NCI-H2196 (cell line): Measurements from ENCODE around the gene ICAM5.

Experiments used
- DNase-seq: peaks from one replicate; lab custom pipeline; 2025; ENCODE audit not compliant: unreplicated experiment; lab: John Stamatoyannopoulos, UW

Gene ICAM5

DNA sequence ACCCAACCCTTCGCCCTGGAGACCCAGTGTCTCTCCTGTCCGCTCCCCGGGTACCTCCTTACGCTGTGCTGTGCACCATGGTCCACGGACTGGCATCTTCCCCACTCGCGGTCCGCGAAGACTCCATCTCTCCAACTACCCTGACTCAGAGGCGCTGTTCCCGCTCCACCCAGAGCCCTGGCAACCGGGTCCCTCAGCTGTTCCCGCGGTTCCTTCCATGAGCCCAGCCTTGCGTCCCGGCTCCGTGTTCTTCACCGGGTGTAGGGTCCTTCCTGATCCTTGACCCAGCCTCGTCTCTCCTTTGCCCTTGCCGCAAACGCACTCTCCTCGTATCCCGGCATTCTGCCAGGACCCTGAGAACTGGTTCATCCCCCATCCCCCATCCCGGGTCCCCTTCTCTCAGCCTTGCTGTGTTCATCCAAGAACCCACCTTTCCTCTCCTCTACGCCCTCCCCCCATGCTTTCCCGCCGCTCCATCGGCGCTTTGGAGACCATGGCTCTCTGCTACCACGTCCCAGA lies 664 bp downstream of the ICAM5 start:
- DNase-seq = no peak

DNA sequence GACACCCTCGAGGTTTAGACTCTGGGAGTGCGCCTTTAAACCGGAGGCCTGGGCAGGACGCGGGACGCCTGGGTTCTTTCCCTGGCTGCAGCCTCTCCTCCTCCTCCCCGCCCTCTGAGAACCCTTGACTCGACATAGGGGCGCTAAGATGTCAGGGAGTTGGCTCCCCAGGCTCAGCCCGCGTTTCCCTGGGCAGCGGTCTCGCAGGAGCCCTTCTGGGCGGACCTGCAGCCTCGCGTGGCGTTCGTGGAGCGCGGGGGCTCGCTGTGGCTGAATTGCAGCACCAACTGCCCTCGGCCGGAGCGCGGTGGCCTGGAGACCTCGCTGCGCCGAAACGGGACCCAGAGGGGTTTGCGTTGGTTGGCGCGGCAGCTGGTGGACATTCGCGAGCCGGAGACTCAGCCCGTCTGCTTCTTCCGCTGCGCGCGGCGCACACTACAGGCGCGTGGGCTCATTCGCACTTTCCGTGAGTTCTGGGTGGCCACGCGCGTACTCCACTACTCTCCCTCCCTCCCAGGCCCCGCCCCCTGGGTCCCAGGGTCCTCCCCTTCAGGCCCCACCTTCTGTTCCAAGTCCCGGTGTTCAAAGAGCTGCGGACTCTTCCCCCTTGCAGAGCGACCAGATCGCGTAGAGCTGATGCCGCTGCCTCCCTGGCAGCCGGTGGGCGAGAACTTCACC lies 1.3 kb downstream of the ICAM5 start:
- DNase-seq = peak; percentile 27

DNA sequence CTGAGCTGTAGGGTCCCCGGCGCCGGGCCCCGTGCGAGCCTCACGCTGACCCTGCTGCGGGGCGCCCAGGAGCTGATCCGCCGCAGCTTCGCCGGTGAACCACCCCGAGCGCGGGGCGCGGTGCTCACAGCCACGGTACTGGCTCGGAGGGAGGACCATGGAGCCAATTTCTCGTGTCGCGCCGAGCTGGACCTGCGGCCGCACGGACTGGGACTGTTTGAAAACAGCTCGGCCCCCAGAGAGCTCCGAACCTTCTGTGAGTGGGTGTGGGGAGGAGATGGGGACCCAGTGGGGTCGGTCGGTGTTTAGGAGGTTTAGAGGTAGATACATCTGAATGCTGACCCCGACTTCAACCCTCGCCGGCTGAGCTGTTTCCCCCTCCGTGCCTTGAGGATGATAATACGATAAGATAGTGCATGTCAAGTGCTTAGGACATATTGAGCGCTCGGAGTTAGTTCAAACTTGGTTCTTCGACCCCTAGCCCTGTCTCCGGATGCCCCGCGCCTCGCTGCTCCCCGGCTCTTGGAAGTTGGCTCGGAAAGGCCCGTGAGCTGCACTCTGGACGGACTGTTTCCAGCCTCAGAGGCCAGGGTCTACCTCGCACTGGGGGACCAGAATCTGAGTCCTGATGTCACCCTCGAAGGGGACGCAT lies 1.9 kb downstream of the ICAM5 start:
- DNase-seq = no peak

DNA sequence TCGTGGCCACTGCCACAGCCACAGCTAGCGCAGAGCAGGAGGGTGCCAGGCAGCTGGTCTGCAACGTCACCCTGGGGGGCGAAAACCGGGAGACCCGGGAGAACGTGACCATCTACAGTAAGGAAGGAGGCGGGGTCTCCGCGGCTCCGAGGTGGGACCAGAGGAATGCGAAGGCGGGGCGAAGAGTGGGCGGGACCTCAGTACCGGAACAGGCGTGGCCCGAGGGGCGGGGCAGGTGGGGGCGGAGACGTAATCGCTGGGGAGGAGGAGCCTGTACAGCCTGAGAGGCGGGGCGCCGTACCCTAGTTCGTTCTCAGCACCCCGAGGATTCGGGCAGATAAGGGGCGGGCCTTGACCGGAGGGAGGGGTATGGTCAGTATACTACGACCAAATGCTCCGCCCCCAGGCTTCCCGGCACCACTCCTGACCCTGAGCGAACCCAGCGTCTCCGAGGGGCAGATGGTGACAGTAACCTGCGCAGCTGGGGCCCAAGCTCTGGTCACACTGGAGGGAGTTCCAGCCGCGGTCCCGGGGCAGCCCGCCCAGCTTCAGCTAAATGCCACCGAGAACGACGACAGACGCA lies 2.5 kb downstream of the ICAM5 start:
- peak; percentile 24 for DNase-seq

DNA sequence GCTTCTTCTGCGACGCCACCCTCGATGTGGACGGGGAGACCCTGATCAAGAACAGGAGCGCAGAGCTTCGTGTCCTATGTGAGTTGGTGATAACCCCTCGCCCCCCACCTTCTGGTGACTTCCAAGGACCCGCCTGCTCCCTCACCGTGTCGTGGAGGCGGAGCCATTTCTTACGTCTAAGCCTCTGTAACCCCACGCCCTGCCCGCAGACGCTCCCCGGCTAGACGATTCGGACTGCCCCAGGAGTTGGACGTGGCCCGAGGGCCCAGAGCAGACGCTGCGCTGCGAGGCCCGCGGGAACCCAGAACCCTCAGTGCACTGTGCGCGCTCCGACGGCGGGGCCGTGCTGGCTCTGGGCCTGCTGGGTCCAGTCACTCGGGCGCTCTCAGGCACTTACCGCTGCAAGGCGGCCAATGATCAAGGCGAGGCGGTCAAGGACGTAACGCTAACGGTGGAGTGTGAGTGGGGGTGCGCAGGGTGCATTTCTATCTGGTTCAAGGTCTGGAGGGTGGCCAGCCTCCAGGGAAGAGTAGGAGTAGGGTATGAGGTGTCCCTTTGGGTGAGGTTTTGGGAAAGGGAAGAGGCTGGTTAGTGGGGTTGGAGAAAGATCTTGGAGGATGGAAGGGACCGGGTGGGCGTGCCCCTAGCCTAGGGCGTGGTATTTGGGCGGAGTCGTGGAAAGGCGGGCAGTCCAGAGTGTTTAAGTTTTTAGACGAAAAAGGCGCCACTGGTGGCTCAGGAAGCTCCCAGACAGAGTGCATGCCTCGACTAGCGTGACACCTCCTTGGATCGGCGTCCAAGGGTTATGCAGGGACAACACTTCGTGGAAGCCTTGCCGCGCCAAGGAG lies 3.3 kb downstream of the ICAM5 start:
- no peak for DNase-seq

DNA sequence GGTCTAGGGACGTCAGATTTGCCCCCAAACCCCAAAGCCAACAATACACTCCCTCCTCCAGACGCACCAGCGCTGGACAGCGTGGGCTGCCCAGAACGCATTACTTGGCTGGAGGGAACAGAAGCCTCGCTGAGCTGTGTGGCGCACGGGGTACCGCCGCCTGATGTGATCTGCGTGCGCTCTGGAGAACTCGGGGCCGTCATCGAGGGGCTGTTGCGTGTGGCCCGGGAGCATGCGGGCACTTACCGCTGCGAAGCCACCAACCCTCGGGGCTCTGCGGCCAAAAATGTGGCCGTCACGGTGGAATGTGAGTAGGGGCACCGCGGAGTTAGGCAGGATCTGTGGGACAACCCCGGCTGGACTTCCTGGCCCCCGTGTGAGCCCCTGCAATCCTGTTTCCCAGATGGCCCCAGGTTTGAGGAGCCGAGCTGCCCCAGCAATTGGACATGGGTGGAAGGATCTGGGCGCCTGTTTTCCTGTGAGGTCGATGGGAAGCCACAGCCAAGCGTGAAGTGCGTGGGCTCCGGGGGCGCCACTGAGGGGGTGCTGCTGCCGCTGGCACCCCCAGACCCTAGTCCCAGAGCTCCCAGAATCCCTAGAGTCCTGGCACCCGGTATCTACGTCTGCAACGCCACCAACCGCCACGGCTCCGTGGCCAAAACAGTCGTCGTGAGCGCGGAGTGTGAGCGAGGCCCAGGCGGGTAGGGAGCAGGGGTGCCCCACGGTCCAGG lies 4.0 kb downstream of the ICAM5 start:
- no peak for DNase-seq

DNA sequence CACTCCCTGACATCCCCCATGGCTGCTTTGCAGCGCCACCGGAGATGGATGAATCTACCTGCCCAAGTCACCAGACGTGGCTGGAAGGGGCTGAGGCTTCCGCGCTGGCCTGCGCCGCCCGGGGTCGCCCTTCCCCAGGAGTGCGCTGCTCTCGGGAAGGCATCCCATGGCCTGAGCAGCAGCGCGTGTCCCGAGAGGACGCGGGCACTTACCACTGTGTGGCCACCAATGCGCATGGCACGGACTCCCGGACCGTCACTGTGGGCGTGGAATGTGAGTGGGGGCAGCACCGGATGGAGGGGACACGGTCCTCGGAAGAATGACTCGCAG lies 4.6 kb downstream of the ICAM5 start:
- DNase-seq = no peak

DNA sequence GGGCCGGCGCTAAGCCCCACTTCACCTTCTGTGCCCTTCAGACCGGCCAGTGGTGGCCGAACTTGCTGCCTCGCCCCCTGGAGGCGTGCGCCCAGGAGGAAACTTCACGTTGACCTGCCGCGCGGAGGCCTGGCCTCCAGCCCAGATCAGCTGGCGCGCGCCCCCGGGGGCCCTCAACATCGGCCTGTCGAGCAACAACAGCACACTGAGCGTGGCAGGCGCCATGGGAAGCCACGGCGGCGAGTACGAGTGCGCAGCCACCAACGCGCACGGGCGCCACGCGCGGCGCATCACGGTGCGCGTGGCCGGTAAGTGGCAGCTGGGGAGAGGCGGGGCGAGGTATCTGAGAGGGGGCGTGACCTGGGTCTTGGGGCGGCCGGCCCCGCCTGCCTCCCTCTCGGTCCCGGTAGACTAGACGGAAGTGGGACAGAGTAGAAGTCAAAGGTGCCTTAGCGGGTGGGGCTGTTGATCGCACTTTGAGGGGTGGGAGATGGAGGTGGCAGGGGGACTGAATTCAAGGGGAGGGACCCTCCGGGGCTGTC lies 5.6 kb downstream of the ICAM5 start:
- DNase-seq = no peak

DNA sequence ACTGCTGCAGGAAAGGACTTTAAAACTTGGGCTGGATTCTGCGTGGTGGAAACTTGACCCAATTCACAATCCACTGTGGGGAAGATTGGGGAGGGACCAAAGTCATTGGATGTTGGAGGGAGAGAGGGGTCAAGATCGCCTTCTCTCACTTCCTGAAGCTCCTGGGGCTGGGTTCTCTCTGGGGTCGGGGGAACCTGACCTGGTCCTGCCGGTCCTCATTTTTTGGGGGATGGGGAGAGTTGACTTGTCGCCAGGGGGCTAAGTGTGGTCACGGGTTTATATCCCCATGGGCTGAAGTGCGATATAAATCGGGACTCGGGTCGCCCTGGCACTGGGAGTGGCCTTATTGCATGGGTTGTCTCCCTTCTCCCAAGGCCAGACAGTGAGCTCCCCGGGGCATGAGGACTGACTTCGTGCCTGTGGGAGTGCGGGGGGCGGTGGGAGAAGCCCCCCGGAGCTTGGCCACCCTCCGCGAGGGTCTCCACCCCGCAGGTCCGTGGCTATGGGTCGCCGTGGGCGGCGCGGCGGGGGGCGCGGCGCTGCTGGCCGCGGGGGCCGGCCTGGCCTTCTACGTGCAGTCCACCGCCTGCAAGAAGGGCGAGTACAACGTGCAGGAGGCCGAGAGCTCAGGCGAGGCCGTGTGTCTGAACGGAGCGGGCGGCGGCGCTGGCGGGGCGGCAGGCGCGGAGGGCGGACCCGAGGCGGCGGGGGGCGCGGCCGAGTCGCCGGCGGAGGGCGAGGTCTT lies 6.3 kb downstream of the ICAM5 start:
- no peak for DNase-seq

DNA sequence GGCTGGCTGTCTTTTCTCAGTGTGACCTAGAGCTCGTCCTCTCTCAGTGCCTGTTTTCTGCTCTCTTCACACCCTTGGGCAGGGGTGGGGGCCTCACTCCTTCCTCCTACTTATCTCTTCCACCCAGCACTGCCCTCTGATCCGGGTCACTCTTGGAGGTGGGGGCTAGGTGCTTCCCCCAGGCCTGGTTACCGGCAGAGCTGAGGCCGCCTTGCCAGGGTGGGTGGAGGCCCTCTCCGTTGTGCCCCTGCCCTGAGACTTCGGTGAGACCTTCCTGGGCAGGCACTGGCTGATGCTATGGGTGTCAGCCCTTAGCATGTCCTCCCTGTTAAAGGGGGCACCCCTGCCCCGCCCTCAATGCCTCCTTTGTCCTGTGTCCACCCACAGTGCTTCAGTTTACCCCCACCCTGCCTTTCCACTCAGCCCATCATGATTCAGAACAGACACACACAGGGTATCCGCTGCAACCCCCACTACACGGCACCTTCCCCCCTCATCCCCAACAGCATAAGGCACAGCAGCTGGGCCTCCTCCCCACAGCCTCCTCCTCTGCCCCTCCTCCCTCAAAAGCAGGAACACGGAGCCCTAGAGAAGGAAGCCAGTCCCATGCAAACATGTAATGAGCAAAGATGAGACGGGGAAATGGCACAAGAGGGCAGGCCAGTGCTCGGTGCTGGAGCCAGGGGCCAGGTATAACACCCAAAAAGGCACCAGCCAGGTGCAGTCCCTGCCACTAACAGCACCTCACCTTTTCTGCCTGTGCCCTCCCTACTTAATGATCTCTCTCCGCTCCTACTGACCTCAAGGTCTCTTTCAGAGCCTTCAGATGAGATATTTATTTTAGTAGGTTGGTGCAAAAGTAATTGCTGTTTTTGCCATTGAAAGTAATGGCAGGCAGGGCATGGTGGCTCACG lies 10.1 kb downstream of the ICAM5 start:
- DNase-seq = no peak

DNA sequence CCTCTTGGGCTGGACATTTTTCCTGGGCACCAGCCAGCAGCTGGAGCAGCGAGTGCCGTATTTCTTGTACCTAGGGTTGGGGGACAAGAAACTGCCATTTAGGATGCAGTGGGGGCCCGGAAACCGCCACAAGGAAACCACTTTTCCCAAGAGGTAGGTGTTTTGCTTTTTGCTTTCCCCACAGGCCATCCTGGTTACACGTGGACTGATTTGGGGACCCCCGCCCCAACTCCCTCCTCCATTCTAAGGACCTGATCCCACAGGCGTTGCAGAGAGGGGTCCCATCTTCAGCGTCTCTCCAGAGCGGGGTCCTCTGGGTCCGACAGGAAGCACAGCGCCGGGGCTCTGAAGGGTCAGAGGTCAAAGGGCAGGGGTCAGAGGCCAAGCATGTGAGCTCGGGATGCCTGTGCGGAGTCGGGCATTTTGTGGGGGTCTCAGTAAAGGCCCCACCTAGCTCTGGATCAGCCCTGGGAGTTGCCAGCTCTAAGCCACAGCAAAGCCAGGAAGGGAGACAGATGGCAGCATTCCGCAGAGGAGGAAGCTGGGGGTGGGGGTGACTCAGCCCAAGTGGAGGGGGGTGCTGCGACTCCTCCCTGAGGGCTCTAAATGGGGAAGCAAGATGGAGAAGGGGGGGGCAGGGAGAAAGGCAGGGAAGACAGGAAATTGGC lies 15.5 kb downstream of the ICAM5 start:
- DNase-seq = no peak

DNA sequence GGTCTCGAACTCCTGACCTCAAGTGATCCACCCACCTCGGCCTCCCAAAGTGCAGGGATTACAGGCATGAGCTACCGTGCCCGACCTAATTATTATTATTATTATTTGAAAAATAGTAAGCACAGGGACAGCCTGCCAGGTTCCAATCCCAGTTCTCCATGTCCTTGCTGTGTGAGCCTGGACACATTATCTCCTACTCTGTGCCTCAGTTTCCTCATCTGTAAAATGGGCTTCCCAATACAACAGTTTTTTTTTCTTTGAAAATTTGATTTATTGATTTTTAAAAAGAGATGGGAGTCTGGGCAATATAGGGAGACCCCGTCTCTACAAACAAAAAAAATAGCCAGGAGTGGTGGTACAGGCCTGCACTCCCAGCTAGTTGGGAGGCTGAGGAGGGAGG lies 16.6 kb downstream of the ICAM5 start:
- DNase-seq = no peak

DNA sequence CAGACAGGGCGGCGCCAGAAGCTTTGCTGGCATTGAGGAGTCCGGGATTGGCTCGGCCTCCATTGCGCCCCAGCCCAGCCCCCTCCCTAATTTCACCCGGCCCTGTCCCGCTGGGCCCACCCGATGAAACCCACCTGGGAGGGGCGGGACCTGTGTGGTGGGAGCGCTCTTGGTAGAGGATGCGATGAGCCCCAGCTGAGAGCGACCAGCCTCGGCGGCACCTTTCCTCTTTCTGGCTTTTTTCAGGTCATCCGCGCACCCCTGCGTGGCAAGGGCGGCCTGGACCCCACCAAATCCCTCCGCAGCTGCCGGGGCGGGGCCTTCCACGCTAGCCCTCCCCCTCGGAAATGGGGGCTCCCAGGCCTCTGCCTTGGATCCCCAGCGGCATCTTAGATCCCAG lies 19.7 kb downstream of the ICAM5 start, which contains the start of gene ZGLP1:
Gene ZGLP1, minus strand, starts transcription at position 393 of the 400 bp plus-strand sequence.
- DNase-seq = no peak

DNA sequence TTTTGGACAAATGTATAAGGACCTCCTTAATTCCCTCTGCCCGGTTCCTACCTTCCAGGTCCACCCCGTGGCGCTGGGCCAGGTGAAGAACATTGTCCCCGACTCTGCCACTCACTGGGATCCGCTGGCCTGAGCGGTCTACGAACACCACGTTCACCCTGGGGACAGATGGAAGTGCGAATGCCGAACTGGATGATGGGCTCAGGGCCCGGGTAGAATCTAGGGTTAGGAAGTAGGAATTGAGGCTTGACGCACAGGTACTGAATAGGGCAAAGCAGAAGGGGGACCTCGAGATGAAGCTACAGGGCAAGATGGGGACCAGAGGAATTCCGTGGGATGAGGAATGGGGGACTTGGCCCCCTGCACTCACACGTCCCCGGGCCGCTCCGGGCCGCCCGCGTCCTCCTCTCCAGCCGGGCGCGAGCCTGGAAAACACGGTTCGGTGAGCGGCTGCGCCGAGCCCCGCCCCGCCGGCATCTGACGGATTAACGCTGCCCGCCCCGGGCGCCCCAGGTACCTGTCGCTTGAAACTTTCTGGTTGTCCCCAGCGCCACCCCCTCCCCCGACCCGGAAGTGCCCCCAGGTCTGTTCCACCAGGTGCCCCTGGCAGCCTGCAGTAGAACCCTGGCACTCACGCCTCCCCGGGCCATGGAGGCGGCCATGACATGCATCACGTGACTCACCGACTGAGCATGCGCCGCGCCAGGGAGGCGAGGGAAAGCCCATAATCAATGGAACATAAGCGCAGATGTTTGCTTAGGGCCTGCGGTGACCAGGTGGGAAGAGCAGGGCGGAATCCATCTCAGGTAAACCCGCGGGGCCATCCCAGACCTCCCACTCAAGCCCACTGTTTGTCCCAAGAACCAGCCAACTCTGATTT lies 25.8 kb downstream of the ICAM5 start, which contains the start of gene FDX2:
Gene FDX2, minus strand, starts transcription at position 681 of the 880 bp plus-strand sequence. Its CDS starts 19 bp downstream, at position 662.
- peak; percentile 93 for DNase-seq

DNA sequence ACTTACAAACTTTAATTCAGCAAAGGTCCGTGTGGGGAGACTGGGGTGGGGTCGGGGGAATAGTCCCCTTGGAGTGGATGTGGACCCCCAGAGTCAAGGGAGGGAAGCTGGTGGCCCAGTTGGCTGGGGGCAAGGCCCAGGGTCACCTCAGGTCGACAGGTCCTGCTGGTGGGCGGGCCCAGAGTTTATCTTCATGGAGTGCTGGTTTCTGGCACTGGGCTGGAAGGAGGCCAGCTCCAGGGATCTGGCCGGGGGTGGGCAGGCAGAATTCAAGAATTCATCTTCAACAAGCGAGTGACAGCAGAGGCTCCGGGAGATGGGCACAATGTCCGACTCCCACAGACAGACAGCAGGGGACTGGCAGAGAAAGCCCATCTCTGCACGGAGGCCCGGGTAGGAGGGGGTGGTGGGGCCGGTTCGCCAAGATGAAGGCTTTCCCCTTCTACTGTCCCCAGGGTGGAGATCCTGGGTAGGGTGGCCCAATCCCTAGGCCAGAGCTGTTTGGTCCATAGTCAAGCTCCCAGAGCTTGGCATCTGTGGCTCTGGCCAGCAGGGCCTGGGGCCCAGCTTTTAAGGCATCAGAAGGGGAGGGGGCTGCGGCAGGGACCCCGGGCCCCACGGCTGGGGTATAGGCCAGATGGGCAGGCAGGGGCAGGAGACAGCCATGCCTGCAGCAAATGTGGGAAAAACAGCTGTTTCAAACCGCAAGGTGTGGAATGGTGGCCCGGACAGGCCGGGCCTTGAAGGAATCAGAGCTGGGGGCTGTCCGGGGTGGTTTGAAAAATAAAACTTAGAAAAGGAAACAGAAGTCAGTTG lies 26.7 kb downstream of the ICAM5 start:
- peak; percentile 44 for DNase-seq
